Measurements from ENCODE around the gene COPS8. TPM values are rescaled to one million over a fixed set of nuclear protein-coding genes. Genes with fewer than 3 reads are reported as not detected.

COPS8 gene
- total and polyA plus RNA-seq, 2 of the 8 experiments (the other 6 are each of a cell fraction or from before 2014, with no cell fraction given), result 59.3 to 67.5 TPM

GRCh38 chr2:237085248-237086221 lies at the start of gene COPS8 (continued):
- TF ChIP-seq CHD7 (IDR thresholded peaks at IDR 0.05; ENCODE audit: insufficient replicate concordance, low read length), result no peak

Data from H1 (cell line).